K562 (cell line): ENCODE data around the gene PCBD2. TPM values are rescaled to one million over a fixed set of nuclear protein-coding genes. Genes with fewer than 3 reads are reported as not detected.

ENCODE experiments used
- ATAC-seq: fragments of 200-7000 bp; cut with Tn5 transposase; 3 replicates; pipeline ENCODE4 v1.9.1; 2020; ENCODE audit warnings: moderate library complexity
- Bru-seq: library from RNA; stranded (reverse); fragments of 400-500 nt; gene quantifications from one replicate; lab custom pipeline; 2021; lab: Mats Ljungman, UMichigan
- BruChase-seq, 2 experiments: library from RNA; stranded (reverse); fragments of 400-500 nt; gene quantifications; one replicate each; lab custom pipeline; 2021; lab: Mats Ljungman, UMichigan
- BruUV-seq: library from RNA; stranded (reverse); fragments of 400-500 nt; replicated peaks from 2 replicates; lab custom pipeline; 2021; lab: Mats Ljungman, UMichigan
- CTCF ChIA-PET: fragments of 300-600 bp; formaldehyde crosslinking; extraction: SDS; loops from one replicate; lab custom pipeline; 2021; ENCODE audit warnings: low intra/inter-chr PET ratio; lab: Yijun Ruan, JAX
- POLR2A ChIA-PET: fragments of 300-600, 350-650 bp; sonication (Branson Sonifier 250); formaldehyde crosslinking; extraction: SDS; loops from one replicate; lab custom pipeline; 2021; ENCODE audit warnings: antibody characterized with exemption, inconsistent platforms; lab: Yijun Ruan, JAX
- DNase-seq, 4 experiments: peaks; one replicate each; pipeline versions ENCODE4 v3.0.0 to v3.0.0-alpha.2; 2011 to 2018; ENCODE audit warnings: low spot score in 3 of 4, mixed read lengths in 3 of 4; ENCODE audit errors: extremely low read depth in 1 of 4
- FAIRE-seq: peaks from 2 replicates; lab custom pipeline; 2011; peaks lifted over from hg19 to GRCh38; lab: Jason Lieb, UNC
- H2AFZ ChIP-seq: 2 replicates; pipeline ENCODE4 v1.6.0; 2011; ENCODE audit warnings: low read depth, low read length, control low read depth, inconsistent platforms
- H3K27ac ChIP-seq: fragments of 200-600 bp; 3 replicates; pipeline ENCODE4 v1.8.0; 2011; ENCODE audit warnings: low read depth, mild to moderate bottlenecking, control low read depth, inconsistent platforms, low read length, moderate library complexity, mixed read lengths; ENCODE audit errors: extremely low read depth
- H3K27me3 ChIP-seq, 2 experiments: fragments of 300-600 bp in 1 of 2; 2 replicates in 1 of 2; 3 replicates in 1 of 2; pipeline versions ENCODE4 v1.6.0 to v1.8.0; 2011; ENCODE audit warnings: inconsistent platforms in 2 of 2, low read length in 2 of 2, mild to moderate bottlenecking in 1 of 2, mixed read lengths in 1 of 2, moderate library complexity in 1 of 2; ENCODE audit not compliant: control insufficient read depth in 2 of 2, insufficient read depth in 2 of 2
- H3K36me3 ChIP-seq: fragments of 300-600 bp; 3 replicates; pipeline ENCODE4 v1.8.0; 2011; ENCODE audit warnings: mild to moderate bottlenecking, low read length, inconsistent platforms; ENCODE audit not compliant: control insufficient read depth, insufficient read depth
- H3K4me1 ChIP-seq, 2 experiments: fragments of 200-600 bp in 1 of 2; replicated peaks in 1 of 2; 2 replicates in 1 of 2; 3 replicates in 1 of 2; pipeline versions ENCODE4 v1.5.1 to v1.8.0; 2011; ENCODE audit warnings: inconsistent platforms in 2 of 2, low read length in 2 of 2, mild to moderate bottlenecking in 1 of 2, mixed read lengths in 1 of 2, moderate library complexity in 1 of 2; ENCODE audit not compliant: control insufficient read depth in 2 of 2, insufficient read depth in 2 of 2
- H3K4me2 ChIP-seq: 2 replicates; pipeline ENCODE4 v1.6.1; 2011; ENCODE audit warnings: low read length, control low read depth, inconsistent platforms, mixed read lengths; ENCODE audit not compliant: insufficient read depth
- H3K4me3 ChIP-seq: fragments of 200-600 bp; sonication (generic), shearing (Covaris generic); 2 replicates; pipeline ENCODE4 v1.5.1; 2016; ENCODE audit warnings: control low read depth, inconsistent platforms
- H3K79me2 ChIP-seq: fragments of 200-600 bp; 3 replicates; pipeline ENCODE4 v1.8.0; 2011; ENCODE audit warnings: low read length, inconsistent platforms; ENCODE audit not compliant: control insufficient read depth, insufficient read depth
- H3K9ac ChIP-seq, 2 experiments: 2 replicates each; pipeline versions ENCODE4 v1.6.0 to v1.6.1; 2011; ENCODE audit warnings: low read depth in 2 of 2, low read length in 2 of 2, control low read depth in 1 of 2, inconsistent platforms in 1 of 2, mild to moderate bottlenecking in 1 of 2, mixed read lengths in 1 of 2; ENCODE audit not compliant: insufficient read depth in 1 of 2
- H3K9me1 ChIP-seq: one replicate; pipeline ENCODE4 v1.6.0; 2011; ENCODE audit warnings: inconsistent platforms, mild to moderate bottlenecking, low read length, moderate library complexity; ENCODE audit not compliant: control insufficient read depth, insufficient read depth
- H3K9me3 ChIP-seq: replicated peaks from 2 replicates; pipeline ENCODE4 v1.5.1; 2011; ENCODE audit warnings: low read depth, low read length, inconsistent platforms; ENCODE audit not compliant: control insufficient read depth, insufficient read depth
- H4K20me1 ChIP-seq: replicated peaks from 2 replicates; pipeline ENCODE4 v1.6.1; 2011; ENCODE audit warnings: low read length, inconsistent platforms, mixed read lengths; ENCODE audit not compliant: control insufficient read depth, insufficient read depth
- ATF7 ChIP-seq: fragments of 450-650 bp; IDR thresholded peaks from 2 replicates; pipeline ENCODE4 v1.7.1; 2014; ENCODE audit warnings: mild to moderate bottlenecking, moderate library complexity
- E2F3 ChIP-seq: fragments of 250-450 bp; sonication (Bioruptor Pico); IDR thresholded peaks from 2 replicates; pipeline ENCODE4 v1.4.0; 2020; ENCODE audit warnings: mild to moderate bottlenecking
- HNRNPUL1 ChIP-seq: fragments of 200-400 bp; formaldehyde crosslinking; IDR thresholded peaks from 2 replicates; pipeline ENCODE4 v1.6.1; 2017; ENCODE audit warnings: low read length
- KLF13 ChIP-seq: fragments of 450-650 bp; IDR thresholded peaks from 2 replicates; pipeline ENCODE4 v1.6.1; 2016; ENCODE audit warnings: missing genetic modification characterization, low read depth, mild to moderate bottlenecking, missing compliant biosample characterization, moderate library complexity, borderline replicate concordance
- NFYB ChIP-seq: IDR thresholded peaks from 2 replicates; pipeline ENCODE4 v1.6.1; 2011; ENCODE audit warnings: mild to moderate bottlenecking, moderate library complexity; ENCODE audit not compliant: insufficient read length; ENCODE audit errors: extremely low read depth
- NR3C1 ChIP-seq: sonication (generic); formaldehyde crosslinking; IDR thresholded peaks from 2 replicates; pipeline ENCODE4 v1.8.1; 2022; ENCODE audit warnings: missing genetic modification reagents
- RBM34 ChIP-seq: fragments of 200-400 bp; formaldehyde crosslinking; IDR thresholded peaks from 2 replicates; pipeline ENCODE4 v1.6.1; 2018; ENCODE audit warnings: low read length, borderline replicate concordance; ENCODE audit not compliant: insufficient read depth
- SIN3B ChIP-seq: fragments of 450-650 bp; IDR thresholded peaks from 2 replicates; pipeline ENCODE4 v1.6.1; 2017; ENCODE audit warnings: low read depth, mild to moderate bottlenecking, moderate library complexity
- SREBF2 ChIP-seq: sonication (generic); formaldehyde crosslinking; IDR thresholded peaks from 2 replicates; pipeline ENCODE4 v1.4.0; 2020; ENCODE audit warnings: mild to moderate bottlenecking, missing genetic modification reagents
- ZBTB1 ChIP-seq: sonication (generic); formaldehyde crosslinking; IDR thresholded peaks from 2 replicates; pipeline ENCODE4 v1.8.1; 2023; ENCODE audit warnings: missing genetic modification reagents, low read depth, mild to moderate bottlenecking, borderline replicate concordance
- ZKSCAN8 ChIP-seq: fragments of 200-800 bp; sonication (Bioruptor generic); IDR thresholded peaks from 2 replicates; pipeline ENCODE4 v1.6.1; 2016; ENCODE audit warnings: missing genetic modification characterization, missing compliant biosample characterization
- ZNF124 ChIP-seq: sonication (generic); formaldehyde crosslinking; IDR thresholded peaks from 2 replicates; pipeline ENCODE4 v1.8.1; 2022; ENCODE audit warnings: missing genetic modification reagents
- ZNF274 ChIP-seq: IDR thresholded peaks from 2 replicates; pipeline ENCODE4 v1.6.1; 2011; ENCODE audit warnings: low read depth, mild to moderate bottlenecking, low read length, moderate library complexity, borderline replicate concordance
- ZNF586 ChIP-seq: fragments of 450-650 bp; formaldehyde crosslinking; conservative IDR thresholded peaks from 2 replicates; pipeline ENCODE4 v1.4.0; 2020; ENCODE audit warnings: mild to moderate bottlenecking, moderate library complexity
- ZNF76 ChIP-seq: fragments of 250-450 bp; sonication (Bioruptor Pico); IDR thresholded peaks from 2 replicates; pipeline ENCODE4 v1.4.0; 2020; ENCODE audit warnings: mild to moderate bottlenecking, moderate library complexity, borderline replicate concordance
- WGBS: fragments of 100-300 bp; shearing (Covaris generic); methylation state at CpG from one replicate; pipeline ENCODE4 v1.1.6; 2016; ENCODE audit warnings: low coverage, mixed read lengths; ENCODE audit not compliant: insufficient coverage; ENCODE audit errors: missing lambda C conversion rate; 5-methylcytosine and 5-hydroxymethylcytosine counted together
- in situ Hi-C: fragments of 300-500 bp; cut with MboI; formaldehyde crosslinking; loops from 4 replicates; pipeline ENCODE4 v1.15.0; 2018; ENCODE audit warnings: inconsistent platforms, mixed read lengths
- intact Hi-C: fragments of 100-400 bp; cut with micrococcal nuclease; formaldehyde crosslinking; loops from 2 replicates; pipeline ENCODE4 v1.14.2; 2022
- long read RNA-seq, 3 experiments: library from polyadenylated mRNA in 2 of 3; library from RNA in 1 of 3; unstranded in 2 of 3; stranded (forward) in 1 of 3; transcript quantifications; one replicate each; pipeline ENCODE4 v2.0.0, GENCODE V29; 2019 to 2022
- polyA minus RNA-seq, 3 experiments: library from RNA; depleted of rRNA, polyadenylated mRNA; stranded (reverse); fragments of >200 nt; gene quantifications; 2 replicates each; pipeline ENCODE4 v1.2.3, GENCODE V29; 2011
- polyA plus RNA-seq, 8 experiments: library from polyadenylated mRNA; depleted of rRNA in 4 of 8; stranded (reverse) in 5 of 8; unstranded in 3 of 8; fragments of >200 nt; fragmentation: Nextera tagmentation in 2 of 8; fragmentation: Illumina TruSeq in 1 of 8; extraction: Ambion mirVana in 2 of 8; extraction: Trizol in 1 of 8; gene quantifications; 2 replicates each; pipeline versions ENCODE4 v1.2.1 to v1.2.3, GENCODE V29; 2011 to 2014; ENCODE audit warnings: inconsistent platforms in 1 of 8, missing spikeins in 1 of 8
- total RNA-seq, 7 experiments: library from RNA; depleted of rRNA in 6 of 7; stranded (reverse); fragments of >200 nt in 6 of 7; fragmentation: Illumina TruSeq in 2 of 7; extraction: Trizol in 2 of 7; gene quantifications; 2 replicates each; pipeline versions ENCODE4 v1.2.1 to v1.2.3, GENCODE V29; 2011 to 2021; ENCODE audit warnings: low replicate concordance in 1 of 7
- TF ChIP-seq, protein P1 (sequence below): sonication (generic); formaldehyde crosslinking; IDR thresholded peaks from 2 replicates; pipeline ENCODE4 v1.8.1; 2022; ENCODE audit warnings: missing genetic modification reagents

PCBD2 gene
- 16.5 and 20.4 TPM in 2 replicates for total RNA-seq (2011; cell fraction: chromatin; rRNA removed; ENCODE audit: low replicate concordance)
- total RNA-seq (2011; cell fraction: nucleolus; rRNA removed), result 7.8 and 9.9 TPM in 2 replicates
- 19.7 and 32.0 TPM in 2 replicates for total RNA-seq (2011; cell fraction: nucleoplasm; rRNA removed)
- total RNA-seq (2014; rRNA removed) (5.2 and 8.9 TPM in 2 replicates), total RNA-seq (2014; rRNA removed; fragmentation: Illumina TruSeq; extraction: Trizol) (8.0 and 8.4 TPM in 2 replicates), total RNA-seq (2015; rRNA removed; fragmentation: Illumina TruSeq; extraction: Trizol) (6.7 and 6.8 TPM in 2 replicates), total RNA-seq (2021) (8.0 and 10.4 TPM in 2 replicates), polyA plus RNA-seq (2011; rRNA removed) (13.8 and 15.4 TPM in 2 replicates), polyA plus RNA-seq (2014; fragmentation: Illumina TruSeq; extraction: Trizol) (6.8 and 7.0 TPM in 2 replicates), polyA plus RNA-seq (2014; fragmentation: Nextera tagmentation; extraction: Ambion mirVana) (1 to 10 TPM; 7.1 to 7.8 TPM), polyA plus RNA-seq (2014; rRNA removed) (8.0 and 10.7 TPM in 2 replicates), polyA minus RNA-seq (2011; rRNA and poly(A)+ RNA removed) (5.7 and 8.1 TPM in 2 replicates), Bru-seq, nascent RNA (percentile 75 among the genes with signal in this experiment), BruChase-seq, experiment 1, labeled RNA remaining after a 2-hour chase (percentile 81 among the genes with signal in this experiment), BruChase-seq, experiment 2, labeled RNA remaining after a 6-hour chase (percentile 72 among the genes with signal in this experiment)
- polyA plus RNA-seq (2011; cell fraction: cytosol; rRNA removed), result 5.9 and 10.1 TPM in 2 replicates
- 8.4 and 12.2 TPM in 2 replicates for polyA plus RNA-seq (2011; cell fraction: nucleus; rRNA removed)
- 7.2 and 8.8 TPM in 2 replicates for polyA plus RNA-seq (2012)
- 5.2 and 6.5 TPM in 2 replicates for polyA minus RNA-seq (2011; cell fraction: cytosol; rRNA and poly(A)+ RNA removed)
- 5.0 and 5.7 TPM in 2 replicates for polyA minus RNA-seq (2011; cell fraction: nucleus; rRNA and poly(A)+ RNA removed)
- long read RNA-seq, experiment 1, transcript PCBD2-201 (4 exons, 1,223 nt), result major isoform, 18 of 37 reads
- long read RNA-seq, experiment 1, partial matches to known transcripts, result 4 of 37 reads
- long read RNA-seq, experiment 1, other reads (novel, unspliced or antisense), result 15 of 37 reads
- long read RNA-seq, experiment 2, transcript PCBD2-201 (4 exons, 1,223 nt), result major isoform, 10 of 14 reads
- long read RNA-seq, experiment 2, partial matches to known transcripts, result 1 of 14 reads
- long read RNA-seq, experiment 2, other reads (novel, unspliced or antisense), result 3 of 14 reads
- long read RNA-seq, experiment 3, partial matches to known transcripts, result 0 of 5 reads
- long read RNA-seq, experiment 3, other reads (novel, unspliced or antisense), result 1 of 5 reads

DNA sequence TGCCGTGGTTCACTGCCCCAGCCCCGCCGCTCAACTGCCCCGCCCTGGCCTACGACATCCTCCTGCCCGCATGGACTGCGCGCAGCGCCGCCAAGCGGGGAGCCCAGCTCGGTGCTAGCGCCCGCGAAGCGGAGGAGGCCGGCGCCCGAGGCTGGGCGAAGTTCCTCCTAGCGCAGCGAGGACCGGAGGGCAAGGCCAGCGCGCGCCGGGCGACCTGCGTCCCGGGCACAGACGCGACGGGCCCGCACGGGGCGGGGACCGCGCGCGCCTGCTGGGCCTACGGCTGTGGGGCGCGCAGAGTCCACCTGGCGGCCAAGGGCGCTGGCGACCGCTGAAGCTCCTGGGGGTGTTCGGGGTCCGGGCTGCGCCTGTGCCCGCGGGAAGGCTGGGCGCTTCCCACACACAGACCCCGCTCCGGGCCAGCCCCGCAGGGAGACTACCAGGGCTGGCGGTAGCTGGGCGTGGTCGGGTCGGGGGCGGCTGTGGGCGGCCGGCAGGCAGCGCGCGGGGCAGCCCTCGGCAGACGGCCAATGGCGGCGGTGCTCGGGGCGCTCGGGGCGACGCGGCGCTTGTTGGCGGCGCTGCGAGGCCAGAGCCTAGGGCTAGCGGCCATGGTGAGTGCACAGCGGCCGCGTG is at the start of gene PCBD2:
Gene PCBD2 (plus strand): TSS at position 522 of the 636 bp plus-strand sequence. CDS start 9 bp downstream, at position 531.
- H3K9ac ChIP-seq, result peak within 1 kb of the TSS; percentile 91
- no peaks in the 10 kb centered on the region for H3K9me3 ChIP-seq
- peaks cover 16% of the 10 kb centered on the region; the same call in 2 of the 3 replicates for H3K36me3 ChIP-seq
- ATAC-seq (peak; percentile 92), DNase-seq (peak; percentile 87 to 95 (median 94)), FAIRE-seq (peak; percentile 62)
- H3K27ac ChIP-seq, result peak within 1 kb of the TSS; percentile 92
- in situ Hi-C loops (no loop called here), intact Hi-C loops (loop anchor here (1.0 to 10.0 kb wide), 5 partner anchors 30 to 310 kb away; partner anchors contain the start of genes CAMLG and TXNDC15)
- H3K27me3 ChIP-seq, result no peaks in the 10 kb centered on the region
- under 1% methylated on average over 60 of the region's 84 CpGs for WGBS
- peak within 1 kb of the TSS; percentile 93 for H2AFZ ChIP-seq
- no peaks in the 10 kb centered on the region for H3K9me1 ChIP-seq
- peak within 1 kb of the TSS; percentile 82 for H3K4me2 ChIP-seq
- CTCF ChIA-PET, result interaction anchor here (0.6 to 0.9 kb wide), 5 partner anchors 120 to 514 kb away, joined by 3 read pairs; partner anchors contain the start of genes CAMLG and DDX46
- no TSS peak for BruUV-seq
- peaks cover 19% of the 10 kb centered on the region for H3K79me2 ChIP-seq
- peak within 1 kb of the TSS; percentile 87 for H3K4me3 ChIP-seq
- POLR2A ChIA-PET, result interaction anchor here (0.6 to 2.4 kb wide), 25 partner anchors 9 to 749 kb away, joined by 3 to 11 read pairs (median 3); partner anchors contain the start of genes DDX46 and TXNDC15
- H3K4me1 ChIP-seq, result peaks cover 2 to 25% of the 10 kb centered on the region in 2 experiments; a peak in 4 of 5 replicates
- H4K20me1 ChIP-seq, result no peaks in the 10 kb centered on the region
- no peak for TF ChIP-seq SREBF2 (CRISPR knock-in tag)
- no peak for TF ChIP-seq ZNF124 (CRISPR knock-in tag)
- TF ChIP-seq NFYB, result no peak
- TF ChIP-seq ZKSCAN8, result no peak
- TF ChIP-seq ZNF274, result no peak
- TF ChIP-seq, protein P1, sequence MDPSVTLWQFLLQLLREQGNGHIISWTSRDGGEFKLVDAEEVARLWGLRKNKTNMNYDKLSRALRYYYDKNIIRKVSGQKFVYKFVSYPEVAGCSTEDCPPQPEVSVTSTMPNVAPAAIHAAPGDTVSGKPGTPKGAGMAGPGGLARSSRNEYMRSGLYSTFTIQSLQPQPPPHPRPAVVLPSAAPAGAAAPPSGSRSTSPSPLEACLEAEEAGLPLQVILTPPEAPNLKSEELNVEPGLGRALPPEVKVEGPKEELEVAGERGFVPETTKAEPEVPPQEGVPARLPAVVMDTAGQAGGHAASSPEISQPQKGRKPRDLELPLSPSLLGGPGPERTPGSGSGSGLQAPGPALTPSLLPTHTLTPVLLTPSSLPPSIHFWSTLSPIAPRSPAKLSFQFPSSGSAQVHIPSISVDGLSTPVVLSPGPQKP (CRISPR knock-in tag), result no peak
- TF ChIP-seq NR3C1 (CRISPR knock-in tag), result 0 out of 2 replicates have a peak, but pooled peaks have one; percentile 52
- no peak for TF ChIP-seq ZNF586 (CRISPR knock-in tag)
- peak; percentile 81 for TF ChIP-seq ATF7
- peak; percentile 83 for TF ChIP-seq KLF13
- TF ChIP-seq ZNF76 (CRISPR knock-in tag), result no peak
- 0 out of 2 replicates have a peak, but pooled peaks have one; percentile 17 for TF ChIP-seq ZBTB1
- TF ChIP-seq HNRNPUL1, result no peak
- peak; percentile 88 for TF ChIP-seq SIN3B
- peak; percentile 39; the same call in 1 of the 2 replicates for TF ChIP-seq E2F3 (CRISPR knock-in tag)
- no peak for TF ChIP-seq RBM34
